CD4-positive, alpha-beta T cell treated with Interferon gamma for 1 hour (primary cell): ENCODE data around the gene MAP1LC3B2.
A peak's percentile ranks its signal among the peaks of the same experiment; 100 is the strongest.

Source experiments
- DNase-seq: peaks from one replicate; pipeline ENCODE4 v3.0.0-alpha.2; 2020

Gene MAP1LC3B2

GRCh38 chr12:116538076-116538591 lies 21.0 kb upstream of the MAP1LC3B2 start:
- DNase-seq = no peak

GRCh38 chr12:116538682-116539305 lies 20.4 kb upstream of the MAP1LC3B2 start:
- DNase-seq = no peak

- DNase-seq = no peak
Measured at GRCh38 chr12:116539361-116539771, 19.8 kb upstream of the MAP1LC3B2 start.

- DNase-seq = no peak
Measured at GRCh38 chr12:116539905-116540482, 19.2 kb upstream of the MAP1LC3B2 start.

- DNase-seq = no peak
Measured at GRCh38 chr12:116540622-116541152, 18.5 kb upstream of the MAP1LC3B2 start.

GRCh38 chr12:116541547-116542344 lies 17.4 kb upstream of the MAP1LC3B2 start:
- no peak for DNase-seq

- DNase-seq = no peak
Measured at GRCh38 chr12:116542345-116542956, 16.7 kb upstream of the MAP1LC3B2 start.

GRCh38 chr12:116544656-116545055 lies 14.5 kb upstream of the MAP1LC3B2 start:
- DNase-seq = no peak

- no peak for DNase-seq
Measured at GRCh38 chr12:116545144-116545543, 14.0 kb upstream of the MAP1LC3B2 start.

GRCh38 chr12:116545936-116546335 lies 13.2 kb upstream of the MAP1LC3B2 start:
- no peak for DNase-seq

GRCh38 chr12:116547955-116548501 lies 11.2 kb upstream of the MAP1LC3B2 start:
- peak; percentile 42 for DNase-seq

GRCh38 chr12:116549993-116550392 lies 9.2 kb upstream of the MAP1LC3B2 start:
- DNase-seq = no peak

GRCh38 chr12:116551151-116551550 lies 8.0 kb upstream of the MAP1LC3B2 start:
- no peak for DNase-seq

GRCh38 chr12:116551619-116551951 lies 7.6 kb upstream of the MAP1LC3B2 start:
- DNase-seq = no peak

GRCh38 chr12:116551952-116552772 lies 7.0 kb upstream of the MAP1LC3B2 start:
- peak; percentile 67 for DNase-seq

- no peak for DNase-seq
Measured at GRCh38 chr12:116552773-116553373, 6.3 kb upstream of the MAP1LC3B2 start.

- DNase-seq = no peak
Measured at GRCh38 chr12:116556356-116556952, 2.7 kb upstream of the MAP1LC3B2 start.

GRCh38 chr12:116556964-116557698 lies 2.0 kb upstream of the MAP1LC3B2 start:
- no peak for DNase-seq

GRCh38 chr12:116558280-116559161 lies 660 bp upstream of the MAP1LC3B2 start:
- no peak for DNase-seq
